HG03097 (cell line): Measurements from ENCODE around the gene MX2.
"Not testable (repeated sequence)": the region's sequence is repeated elsewhere in the genome, so short reads cannot be mapped to it uniquely, and the experiment has no call there.

ENCODE experiments used
- ATAC-seq: cut with Tn5 transposase; IDR thresholded peaks from one replicate; pipeline ENCODE4 v1.9.1; 2021; ENCODE audit not compliant: unreplicated experiment, low FRiP score

MX2 gene

GRCh38 chr21:41333752-41334151, 28.1 kb upstream of the MX2 start:
- no peak for ATAC-seq

GRCh38 chr21:41337515-41337914, 24.3 kb upstream of the MX2 start:
- ATAC-seq = no peak

GRCh38 chr21:41338455-41338854, 23.4 kb upstream of the MX2 start:
- no peak for ATAC-seq

GRCh38 chr21:41342035-41342434, 19.8 kb upstream of the MX2 start:
- ATAC-seq = no peak

- no peak for ATAC-seq
Measured at GRCh38 chr21:41344146-41344545, 17.7 kb upstream of the MX2 start.

DNA sequence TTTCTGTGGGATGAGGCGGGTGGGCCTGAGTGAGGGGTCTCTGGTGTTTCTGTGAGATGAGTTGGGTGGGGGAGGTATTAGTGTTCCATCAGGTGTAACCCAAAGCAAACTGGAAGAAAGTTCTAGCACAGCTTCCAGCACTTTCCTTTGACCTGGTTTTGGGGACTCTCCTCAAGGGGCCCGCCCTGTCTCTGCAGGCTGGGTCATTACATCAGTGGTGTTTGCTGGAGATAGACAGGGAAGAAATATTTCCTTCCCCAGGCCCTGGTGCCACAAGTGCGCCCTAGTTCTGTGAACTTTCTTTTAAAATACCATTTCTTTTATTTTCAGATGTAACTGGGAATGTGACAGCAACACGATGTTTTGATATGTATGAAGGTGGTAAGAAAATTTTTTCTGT, 16.5 kb upstream of the MX2 start:
- ATAC-seq = no peak

GRCh38 chr21:41345934-41346685, 15.7 kb upstream of the MX2 start:
- no peak for ATAC-seq

DNA sequence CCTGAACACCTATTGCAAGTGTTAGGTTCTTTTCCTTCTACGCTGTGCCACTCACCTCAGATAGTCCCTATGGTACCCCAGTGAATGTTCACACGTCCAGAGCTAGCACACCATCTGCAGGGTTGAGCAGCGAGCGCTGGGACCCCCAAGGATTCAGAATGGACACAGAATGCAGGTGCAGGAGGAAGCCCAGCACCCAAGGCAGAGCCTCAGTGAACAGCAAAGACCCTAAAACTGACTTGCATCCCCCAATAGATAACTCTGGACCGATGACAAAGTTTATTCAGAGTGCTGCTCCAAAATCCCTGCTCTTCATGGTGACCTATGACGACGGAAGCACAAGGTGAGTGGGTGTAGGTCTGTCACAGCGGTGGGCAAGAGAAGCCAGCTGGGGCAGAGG, 15.1 kb upstream of the MX2 start:
- ATAC-seq = no peak

DNA sequence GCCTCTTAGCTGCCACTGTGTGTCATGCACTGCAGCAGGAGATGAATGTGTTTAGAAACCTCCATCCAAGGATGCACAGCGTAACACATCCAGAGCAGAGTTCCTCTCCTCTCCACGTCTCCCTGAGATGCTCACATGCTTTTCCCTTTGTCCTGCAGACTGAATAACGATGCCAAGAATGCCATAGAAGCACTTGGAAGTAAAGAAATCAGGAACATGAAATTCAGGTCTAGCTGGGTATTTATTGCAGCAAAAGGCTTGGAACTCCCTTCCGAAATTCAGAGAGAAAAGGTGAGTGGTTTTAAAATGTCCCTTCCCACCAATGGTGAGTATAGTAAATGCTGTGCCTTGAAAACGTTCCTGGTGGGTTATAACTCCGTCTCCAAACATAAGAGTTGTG, 13.4 kb upstream of the MX2 start:
- ATAC-seq = no peak

DNA sequence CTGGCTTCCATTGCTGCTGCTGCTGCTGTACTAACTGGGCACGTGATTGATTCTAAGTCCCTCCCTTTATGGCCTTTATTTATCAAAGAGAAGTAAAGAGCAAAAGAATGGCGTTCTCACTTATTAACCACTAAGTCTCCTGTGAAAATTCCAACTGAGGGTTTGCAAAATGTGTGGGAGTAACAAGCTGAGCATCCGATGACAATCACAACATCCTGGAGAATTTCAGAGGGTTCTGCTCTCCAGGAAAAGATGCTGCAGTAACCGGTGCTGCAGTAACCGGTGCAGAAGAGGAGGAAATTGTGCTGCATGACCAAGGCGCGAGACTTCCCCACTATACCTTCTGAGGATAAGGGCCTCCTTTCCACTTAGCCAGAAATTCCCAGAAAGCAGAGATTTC, 12.7 kb upstream of the MX2 start:
- ATAC-seq = no peak

DNA sequence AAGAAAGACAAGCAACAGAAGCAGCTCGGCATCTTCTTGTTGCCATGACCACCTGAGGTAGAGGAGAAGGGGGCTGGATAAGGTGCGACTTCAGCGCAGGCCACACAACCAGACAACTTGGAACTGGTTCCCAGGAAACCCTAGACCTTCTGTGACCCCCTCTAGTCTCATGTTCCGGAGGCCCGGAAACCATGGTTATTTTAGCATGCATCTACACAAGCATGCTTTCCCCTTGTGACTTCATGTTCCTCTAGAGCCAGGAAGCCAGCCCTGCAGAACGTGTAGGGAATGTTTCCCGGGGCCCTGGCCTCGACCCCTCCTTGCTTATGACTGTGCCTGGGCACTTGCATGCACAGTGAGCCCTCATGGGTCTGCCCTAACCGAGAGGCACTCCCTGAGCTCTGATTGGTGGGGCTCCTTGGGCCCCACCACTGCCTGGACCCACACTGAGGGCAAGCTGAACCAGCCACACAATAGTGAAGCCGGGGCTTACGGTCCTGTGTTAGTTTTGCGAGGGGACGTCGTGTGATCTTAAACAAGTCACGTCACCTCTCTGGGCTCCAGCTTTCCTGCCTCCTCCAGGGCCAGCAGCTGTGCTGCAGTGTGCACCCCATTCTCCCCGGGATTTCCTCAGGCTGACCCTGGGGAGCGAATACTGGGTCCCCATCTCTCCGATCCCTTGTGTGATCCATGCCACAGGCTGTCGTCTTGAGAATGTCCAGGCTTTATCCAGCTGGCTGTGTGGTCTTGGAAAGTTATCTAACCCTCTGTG, 12.0 kb upstream of the MX2 start:
- ATAC-seq = no peak

DNA sequence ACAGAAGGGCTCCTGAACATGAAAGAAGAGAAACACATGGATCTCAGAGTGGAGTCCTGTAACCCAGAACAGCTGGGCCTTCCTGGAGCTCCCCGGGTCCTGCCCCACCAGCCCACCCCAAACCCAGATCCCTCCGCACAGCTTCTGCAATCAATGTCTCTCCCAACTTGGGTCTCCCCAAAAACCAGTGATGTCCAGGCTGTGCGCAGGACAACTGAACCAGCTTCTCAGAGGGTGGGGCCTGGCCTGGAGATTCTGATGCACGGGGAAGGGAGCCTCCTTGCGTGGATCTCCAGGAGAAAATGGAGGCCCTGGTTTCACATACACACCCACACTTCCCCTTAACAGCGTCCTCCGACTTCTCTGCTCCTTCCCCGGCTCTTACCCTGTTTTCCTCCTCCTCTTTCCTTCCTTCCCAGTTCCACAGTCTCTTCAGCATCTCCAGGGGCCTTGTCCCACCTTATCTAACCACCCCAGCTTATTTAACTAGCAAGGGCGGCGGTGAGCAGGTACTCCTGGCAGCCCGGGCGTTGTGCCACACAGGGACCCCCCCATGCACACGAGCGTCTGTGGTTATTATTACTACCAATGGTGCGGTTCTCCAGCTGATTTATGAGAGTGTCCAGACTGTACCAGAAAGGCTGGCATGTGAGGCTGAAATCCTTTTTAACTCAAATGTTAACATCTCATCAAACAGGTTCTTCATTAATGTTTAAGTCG, 11.2 kb upstream of the MX2 start:
- ATAC-seq = no peak

- no peak for ATAC-seq
Measured at GRCh38 chr21:41357546-41357945, 4.3 kb upstream of the MX2 start.

- ATAC-seq = no peak
Measured at GRCh38 chr21:41358193-41359166, 3.3 kb upstream of the MX2 start.

DNA sequence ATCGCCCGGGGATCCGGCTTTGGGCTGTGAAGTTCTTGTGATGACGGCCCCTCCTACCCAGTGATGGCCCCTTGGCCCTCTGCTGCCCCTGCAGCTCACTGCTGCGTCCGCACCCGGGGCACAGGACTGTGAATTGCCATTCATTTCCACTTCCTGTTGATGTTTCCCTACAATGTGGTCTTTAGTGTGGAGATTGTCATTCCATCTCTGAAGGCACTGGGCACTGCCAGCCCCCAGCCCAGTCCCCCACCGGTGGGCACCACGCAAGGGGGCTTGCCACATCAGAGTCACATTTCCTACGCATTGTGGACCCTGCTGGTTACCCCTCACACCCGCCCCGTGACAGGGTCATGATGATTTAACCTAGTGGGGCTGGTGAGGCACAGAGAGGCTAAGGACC, 2.5 kb upstream of the MX2 start:
- no peak for ATAC-seq

DNA sequence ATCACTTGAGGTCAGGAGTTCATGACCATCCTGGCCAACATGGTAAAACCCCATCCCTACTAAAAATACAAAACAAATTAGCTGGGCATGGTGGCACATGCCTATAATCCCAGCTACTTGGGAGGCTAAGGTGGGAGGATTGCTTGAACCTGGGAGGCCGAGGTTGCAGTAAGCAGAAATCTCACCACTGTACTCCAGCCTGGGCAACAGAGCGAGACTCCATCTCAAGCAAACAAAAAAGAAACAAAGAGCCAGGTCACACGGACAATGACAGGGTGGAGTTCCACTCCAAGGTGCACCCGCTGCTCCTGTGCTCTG, 2.1 kb upstream of the MX2 start:
- ATAC-seq = not testable (repeated sequence)

DNA sequence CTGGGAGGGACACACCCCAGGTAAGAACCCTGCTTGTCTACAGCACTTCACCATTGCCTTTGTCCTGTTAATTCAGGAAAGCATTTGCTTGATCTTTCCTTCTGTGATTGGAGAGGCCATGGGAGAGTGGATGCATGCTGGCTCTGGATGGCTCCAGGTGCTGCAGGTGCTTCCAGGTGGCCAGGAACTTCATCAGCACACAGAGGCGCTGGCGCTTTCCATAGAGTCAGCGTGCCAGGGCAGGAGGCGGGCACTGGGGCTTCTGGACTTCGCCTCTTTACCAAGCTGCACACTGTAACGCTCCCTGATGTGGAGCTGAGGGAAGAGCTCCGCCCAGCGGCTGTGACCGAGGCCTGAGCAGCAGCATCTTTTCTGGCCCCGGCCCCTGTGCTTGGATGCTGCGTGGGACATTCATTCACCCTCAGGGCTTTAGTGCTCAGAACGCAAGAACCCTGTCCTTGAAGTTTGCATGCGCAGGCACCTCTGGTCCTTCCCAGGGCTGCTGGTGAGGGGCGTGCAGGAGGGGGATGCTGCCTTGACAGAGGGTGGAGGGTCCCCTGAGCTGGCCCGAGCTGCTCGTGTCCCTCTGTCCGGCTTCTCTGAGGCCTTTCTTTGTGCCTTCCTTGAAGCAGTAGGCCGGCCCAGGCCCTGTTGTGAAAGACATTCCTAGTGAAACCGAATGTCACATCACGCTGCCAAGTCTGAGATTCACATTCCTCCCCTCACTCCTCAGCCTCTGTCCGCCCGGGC, 1.6 kb upstream of the MX2 start:
- no peak for ATAC-seq

DNA sequence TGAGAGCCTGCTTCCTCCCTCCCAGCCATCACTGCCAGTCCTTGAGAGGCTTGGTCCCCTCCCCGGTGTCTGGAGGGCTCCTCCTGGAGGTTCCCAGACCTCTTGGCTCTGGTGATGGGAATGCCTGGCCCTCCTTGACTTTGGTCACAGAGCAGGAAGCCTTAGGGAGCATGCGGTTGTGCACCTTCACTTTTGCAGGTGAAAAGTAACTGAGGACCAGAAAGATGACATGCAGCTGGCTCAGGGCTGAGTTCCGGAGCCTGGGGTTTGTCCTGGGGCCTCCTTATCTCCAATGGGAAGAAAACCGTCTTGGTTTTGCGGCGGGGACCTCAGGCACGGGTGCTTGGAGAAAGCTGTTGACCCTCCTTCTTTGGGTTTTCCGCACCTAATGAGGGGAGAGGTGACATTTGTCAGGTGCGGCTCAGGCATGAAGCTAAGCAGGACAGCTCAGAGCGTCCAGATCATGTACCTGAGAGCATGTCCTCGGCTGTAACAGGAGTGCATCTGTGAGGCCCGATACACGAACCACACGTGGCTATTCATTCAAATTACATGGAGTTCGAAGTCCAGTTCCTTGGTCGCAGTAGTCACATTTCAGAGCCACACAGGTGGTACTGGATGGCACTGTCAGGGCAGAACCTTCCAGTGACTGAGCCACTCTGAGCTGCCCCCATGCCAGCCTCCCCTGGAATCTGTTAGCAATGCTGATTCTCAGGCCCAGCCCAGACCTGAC, 608 bp upstream of the MX2 start:
- ATAC-seq = no peak
